ENCODE results near the gene DAPK1. TPM values are rescaled to one million over a fixed set of nuclear protein-coding genes. Genes with fewer than 3 reads are reported as not detected.

DAPK1 gene
- total RNA-seq, 1 donor from 2014 or later = 24.6 TPM

GRCh38 chr9:87643778-87644570, 146.3 kb downstream of the DAPK1 start:
- Histone ChIP-seq H3K27me3 (no peaks in the 10 kb centered on the region), H3K9me3 (no peaks in the 10 kb centered on the region), H3K4me1 (peaks cover 11% of the 10 kb centered on the region), H3K4me3 (no peak overlapping the region), H3K36me3 (no peaks in the 10 kb centered on the region), H3K27ac (no peak overlapping the region)
- TF ChIP-seq CTCF (IDR thresholded peaks at IDR 0.05) (no peak), POLR2AphosphoS5 (IDR thresholded peaks at IDR 0.05; ENCODE audit: insufficient read depth in 1 of 2, low read depth in 1 of 2) (no peak), POLR2A (IDR thresholded peaks at IDR 0.05) (no peak)
- DNase-seq (ENCODE audit: extremely low spot score in 2 of 2) = no peak
- intact Hi-C loops (cut with DNase I) = no loop called here

GRCh38 chr9:87644659-87645058, 147.0 kb downstream of the DAPK1 start:
- no peak overlapping the region for H3K4me3 ChIP-seq
- no peak for TF ChIP-seq POLR2A (IDR thresholded peaks at IDR 0.05)
- no peaks in the 10 kb centered on the region for H3K9me3 ChIP-seq
- H3K27ac ChIP-seq = no peak overlapping the region
- no peaks in the 10 kb centered on the region for H3K27me3 ChIP-seq
- no peak for DNase-seq (ENCODE audit: extremely low spot score in 2 of 2)
- intact Hi-C loops (cut with DNase I) = no loop called here
- H3K4me1 ChIP-seq = peaks cover 11% of the 10 kb centered on the region
- H3K36me3 ChIP-seq = no peaks in the 10 kb centered on the region

GRCh38 chr9:87646546-87646945, 148.9 kb downstream of the DAPK1 start:
- H3K4me1 ChIP-seq = peaks cover 6% of the 10 kb centered on the region
- no peaks in the 10 kb centered on the region for H3K27me3 ChIP-seq
- H3K9me3 ChIP-seq = no peaks in the 10 kb centered on the region
- intact Hi-C loops (cut with DNase I) = no loop called here
- DNase-seq (ENCODE audit: extremely low spot score in 2 of 2) = no peak
- no peaks in the 10 kb centered on the region for H3K36me3 ChIP-seq
- H3K4me3 ChIP-seq = no peak overlapping the region
- no peak for TF ChIP-seq POLR2AphosphoS5 (IDR thresholded peaks at IDR 0.05; ENCODE audit: insufficient read depth in 1 of 2, low read depth in 1 of 2)
- no peak for TF ChIP-seq POLR2A (IDR thresholded peaks at IDR 0.05)
- no peak for TF ChIP-seq CTCF (IDR thresholded peaks at IDR 0.05)
- H3K27ac ChIP-seq = no peak overlapping the region

GRCh38 chr9:87647114-87647513, 149.4 kb downstream of the DAPK1 start:
- DNase-seq (ENCODE audit: extremely low spot score in 2 of 2) = no peak

DNA sequence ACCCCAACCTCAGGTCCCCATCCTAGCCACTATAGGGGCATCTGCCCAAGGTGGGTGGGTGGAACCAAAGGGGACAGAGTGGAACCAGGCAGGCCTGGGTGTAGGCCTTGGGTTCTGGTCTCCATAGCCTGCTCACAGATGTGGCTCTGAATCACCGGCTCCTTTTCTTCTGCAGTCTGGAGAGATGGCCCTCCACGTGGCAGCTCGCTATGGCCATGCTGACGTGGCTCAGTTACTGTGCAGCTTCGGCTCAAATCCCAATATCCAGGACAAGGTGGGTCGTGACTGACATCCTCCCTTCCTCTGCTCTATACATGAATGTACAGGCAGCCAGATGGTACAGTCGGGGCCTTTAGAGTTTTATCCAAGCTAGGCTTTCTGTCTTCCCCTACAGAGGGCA, 150.9 kb downstream of the DAPK1 start:
- Histone ChIP-seq H3K9me3 (no peaks in the 10 kb centered on the region), H3K4me1 (peaks cover 6% of the 10 kb centered on the region), H3K27ac (no peak overlapping the region), H3K36me3 (no peaks in the 10 kb centered on the region), H3K27me3 (no peaks in the 10 kb centered on the region), H3K4me3 (no peak overlapping the region)
- intact Hi-C loops (cut with DNase I) = no loop called here
- TF ChIP-seq POLR2A (IDR thresholded peaks at IDR 0.05) (no peak), CTCF (IDR thresholded peaks at IDR 0.05) (no peak), POLR2AphosphoS5 (IDR thresholded peaks at IDR 0.05; ENCODE audit: insufficient read depth in 1 of 2, low read depth in 1 of 2) (no peak)
- DNase-seq (ENCODE audit: extremely low spot score in 2 of 2) = no peak

More at GRCh38 chr9:87647114-87647513, 149.4 kb downstream of the DAPK1 start:
- no peaks in the 10 kb centered on the region for H3K9me3 ChIP-seq
- TF ChIP-seq POLR2A (IDR thresholded peaks at IDR 0.05) (no peak), POLR2AphosphoS5 (IDR thresholded peaks at IDR 0.05; ENCODE audit: insufficient read depth in 1 of 2, low read depth in 1 of 2) (no peak), CTCF (IDR thresholded peaks at IDR 0.05) (no peak)
- H3K36me3 ChIP-seq = no peaks in the 10 kb centered on the region
- H3K27ac ChIP-seq = no peak overlapping the region
- H3K27me3 ChIP-seq = no peaks in the 10 kb centered on the region
- H3K4me1 ChIP-seq = peaks cover 6% of the 10 kb centered on the region
- intact Hi-C loops (cut with DNase I) = no loop called here
- no peak overlapping the region for H3K4me3 ChIP-seq

Measured in vagina (tissue), 2 donors.